HG03439 (cell line): ENCODE measurements around the gene EEFSEC.

Experiments used
- ATAC-seq: cut with Tn5 transposase; IDR thresholded peaks from one replicate; pipeline ENCODE4 v1.9.1; 2021; ENCODE audit warnings: mild to moderate bottlenecking, moderate library complexity; ENCODE audit not compliant: unreplicated experiment

Gene EEFSEC

DNA sequence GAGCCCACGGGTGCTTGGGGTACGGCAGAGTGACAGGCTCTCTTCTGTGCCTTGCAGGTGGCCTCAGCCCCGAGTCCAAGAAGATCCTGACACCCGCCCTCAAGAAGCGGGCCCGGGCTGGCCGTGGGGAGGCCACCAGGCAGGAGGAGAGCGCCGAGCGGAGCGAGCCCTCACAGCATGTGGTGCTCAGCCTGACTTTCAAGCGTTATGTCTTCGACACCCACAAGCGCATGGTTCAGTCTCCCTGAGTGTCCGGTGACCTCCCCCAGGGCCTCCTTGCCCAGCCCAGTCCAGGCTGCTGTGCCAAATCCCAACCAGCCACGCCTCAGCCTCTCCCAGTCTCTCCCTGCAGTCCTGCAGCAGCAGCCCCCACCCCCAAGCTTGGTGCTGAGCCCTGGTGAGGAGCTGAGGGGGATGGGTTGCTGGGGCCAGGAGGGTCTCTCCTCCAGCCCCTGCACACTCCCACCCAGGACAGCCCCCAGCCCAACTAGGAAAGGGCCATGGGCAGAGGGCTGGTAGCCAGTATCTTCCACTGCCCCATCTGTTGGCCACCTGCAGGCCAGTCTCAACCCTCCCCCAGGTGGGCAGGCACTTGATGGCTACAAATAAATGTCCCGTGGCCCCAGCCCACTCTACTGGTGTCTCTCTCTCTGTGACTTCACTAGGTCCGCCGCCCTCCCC is 254.9 kb downstream of the EEFSEC start:
- ATAC-seq = no peak

DNA sequence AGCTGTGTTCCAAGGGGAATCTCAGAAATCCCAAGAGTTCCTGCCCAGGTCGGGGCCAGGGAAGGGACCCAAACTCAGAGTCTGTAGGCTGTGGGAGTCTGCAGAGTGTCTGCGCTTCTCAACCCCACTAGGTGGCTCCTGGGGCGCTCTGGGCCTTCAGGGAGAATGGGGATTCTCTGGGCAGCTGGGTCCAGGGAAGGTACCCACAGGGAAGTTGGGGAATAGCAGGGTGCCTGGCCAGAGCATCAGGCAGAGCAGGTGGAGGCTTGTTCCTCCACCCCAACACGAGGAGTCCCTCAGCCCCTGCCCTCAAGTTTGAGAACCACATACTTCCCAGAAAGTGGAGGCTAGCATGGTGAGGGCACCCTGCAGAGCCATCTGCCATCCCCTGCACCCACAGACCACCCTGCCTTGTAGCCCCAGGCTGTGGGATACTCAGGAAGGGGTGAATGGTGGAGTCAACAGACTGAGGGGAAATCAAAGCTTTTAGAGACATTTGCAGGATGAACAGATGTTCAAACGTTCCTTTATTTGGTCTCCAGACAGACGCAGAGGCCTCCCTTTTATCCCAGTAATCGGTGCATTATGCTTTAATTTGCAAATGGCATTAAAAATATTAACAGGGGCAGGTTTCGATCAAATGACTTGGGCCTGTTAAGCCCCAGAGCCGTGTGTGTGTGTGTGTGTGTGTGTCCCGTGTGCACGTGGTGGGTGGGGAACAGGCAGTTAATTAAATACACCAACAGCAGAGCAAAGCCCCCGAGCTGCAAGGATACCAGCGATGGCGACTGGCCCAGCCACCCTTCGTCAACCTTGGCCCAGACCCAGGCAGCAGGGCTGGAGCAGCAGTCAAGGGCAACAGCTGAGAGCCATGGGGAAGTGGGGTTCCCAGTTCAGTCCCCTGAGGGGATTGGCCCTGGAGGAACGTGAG is 255.7 kb downstream of the EEFSEC start:
- no peak for ATAC-seq

DNA sequence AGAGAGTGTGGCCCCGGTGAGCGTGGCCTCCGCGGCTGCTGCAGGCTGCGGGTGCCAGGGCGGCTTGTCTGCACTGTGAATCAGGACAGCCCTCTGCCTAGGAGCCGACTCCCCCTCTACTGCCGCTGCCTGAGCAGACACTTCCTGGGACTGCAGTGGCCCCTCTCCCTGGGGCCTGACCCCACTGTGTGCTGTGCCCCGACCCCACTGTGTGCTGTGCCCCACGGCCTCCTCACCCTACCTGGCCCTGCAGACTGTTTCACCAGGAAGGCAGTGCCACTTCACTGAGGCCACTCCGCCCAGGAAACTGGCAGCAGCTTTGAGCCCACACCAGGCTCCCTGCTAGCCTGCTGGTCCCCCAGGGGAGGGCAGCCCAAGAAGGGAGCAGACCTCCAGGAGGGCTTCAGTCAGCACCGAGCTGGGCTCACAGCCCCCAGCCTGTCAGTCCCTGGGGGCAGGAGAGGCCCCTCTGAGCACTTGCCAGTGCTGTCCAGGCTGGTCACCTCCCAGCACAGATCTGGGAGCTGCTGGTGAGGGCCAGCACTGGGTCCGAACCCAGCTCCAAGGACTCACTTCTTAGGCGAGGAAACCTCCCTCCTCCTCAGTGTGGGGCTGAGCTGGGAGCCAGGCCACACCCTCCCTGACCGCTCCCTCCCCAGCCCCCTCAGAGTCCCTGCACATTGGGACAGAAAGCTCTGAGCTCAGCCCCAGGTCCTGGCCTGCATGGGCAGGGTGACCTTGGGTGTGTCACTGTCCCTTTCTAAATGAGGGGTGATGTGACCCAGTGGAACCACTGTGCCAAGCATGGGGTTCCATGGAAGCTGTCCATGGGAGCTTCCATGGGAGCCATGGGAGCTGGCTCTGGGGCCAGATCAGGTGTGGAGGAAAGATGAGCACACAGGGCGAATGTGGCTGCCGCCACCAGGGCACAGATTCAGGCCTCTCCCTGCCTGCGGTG is 256.6 kb downstream of the EEFSEC start:
- no peak for ATAC-seq

DNA sequence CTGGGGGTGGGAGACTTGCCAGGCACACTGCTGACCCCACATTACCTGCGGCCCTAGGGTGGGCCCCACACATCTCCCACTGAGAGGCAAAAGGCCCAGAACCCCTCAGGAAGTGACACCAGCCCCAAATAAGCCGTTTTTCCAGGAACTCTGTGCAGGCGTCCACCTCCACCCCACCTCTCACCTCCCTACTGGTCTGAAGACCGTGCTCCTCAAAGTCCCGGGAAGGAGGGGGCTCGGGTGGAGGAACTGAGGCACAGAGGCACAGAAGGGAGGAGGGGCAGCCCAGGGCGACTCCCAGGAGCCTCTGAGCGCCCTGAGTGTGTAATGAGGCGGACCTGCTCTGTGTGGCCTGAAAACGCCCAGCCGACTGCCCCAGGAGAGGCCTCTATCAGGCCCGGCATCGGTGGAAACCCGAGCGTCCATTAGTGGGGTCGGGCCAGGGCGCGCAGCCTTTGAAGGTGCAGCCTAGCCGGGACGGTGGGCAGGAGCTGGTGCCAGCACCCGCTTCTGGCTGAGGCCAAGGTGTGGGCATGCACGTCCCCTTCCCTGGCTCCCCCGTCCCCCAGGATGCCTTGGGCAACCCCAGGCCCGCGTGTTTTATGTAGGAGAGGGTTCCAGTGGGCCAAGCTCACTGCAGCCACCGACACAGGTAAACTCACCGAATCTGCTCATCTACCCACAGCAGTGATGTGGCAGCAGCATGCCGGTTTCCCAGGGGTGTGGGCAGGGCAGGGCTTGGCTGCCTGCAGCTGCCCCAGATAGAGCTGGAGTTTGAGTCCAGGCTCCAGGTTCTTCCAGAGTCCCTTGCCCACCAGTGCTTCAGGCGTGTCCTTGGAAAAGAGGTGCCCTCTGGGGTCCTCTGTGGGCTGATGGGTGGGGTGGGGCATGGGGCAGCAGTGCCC is 257.6 kb downstream of the EEFSEC start:
- ATAC-seq = no peak

DNA sequence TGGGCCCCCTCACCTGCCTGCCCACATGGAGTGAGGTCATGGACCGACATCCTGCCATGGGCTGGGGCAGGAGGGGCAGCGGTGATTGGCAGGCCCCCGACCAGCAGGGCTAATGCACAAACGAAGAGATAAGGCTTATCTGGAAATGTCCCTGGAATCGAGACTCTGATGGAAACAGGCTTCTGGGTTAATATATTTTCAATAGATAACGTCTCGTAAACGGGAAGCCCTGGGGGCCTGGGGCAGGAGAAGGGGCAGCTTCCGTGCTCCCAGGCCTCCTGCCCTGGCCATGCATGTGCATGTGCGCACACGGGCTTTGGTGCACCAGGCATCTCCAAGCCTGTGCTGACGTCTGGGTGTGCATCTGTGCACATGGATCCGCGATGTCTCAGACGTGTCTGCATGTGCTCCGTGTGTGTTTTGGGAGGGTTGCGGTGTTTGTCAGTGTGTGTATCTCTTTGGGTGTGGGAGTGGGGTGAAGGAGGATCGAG is 258.3 kb downstream of the EEFSEC start:
- no peak for ATAC-seq

DNA sequence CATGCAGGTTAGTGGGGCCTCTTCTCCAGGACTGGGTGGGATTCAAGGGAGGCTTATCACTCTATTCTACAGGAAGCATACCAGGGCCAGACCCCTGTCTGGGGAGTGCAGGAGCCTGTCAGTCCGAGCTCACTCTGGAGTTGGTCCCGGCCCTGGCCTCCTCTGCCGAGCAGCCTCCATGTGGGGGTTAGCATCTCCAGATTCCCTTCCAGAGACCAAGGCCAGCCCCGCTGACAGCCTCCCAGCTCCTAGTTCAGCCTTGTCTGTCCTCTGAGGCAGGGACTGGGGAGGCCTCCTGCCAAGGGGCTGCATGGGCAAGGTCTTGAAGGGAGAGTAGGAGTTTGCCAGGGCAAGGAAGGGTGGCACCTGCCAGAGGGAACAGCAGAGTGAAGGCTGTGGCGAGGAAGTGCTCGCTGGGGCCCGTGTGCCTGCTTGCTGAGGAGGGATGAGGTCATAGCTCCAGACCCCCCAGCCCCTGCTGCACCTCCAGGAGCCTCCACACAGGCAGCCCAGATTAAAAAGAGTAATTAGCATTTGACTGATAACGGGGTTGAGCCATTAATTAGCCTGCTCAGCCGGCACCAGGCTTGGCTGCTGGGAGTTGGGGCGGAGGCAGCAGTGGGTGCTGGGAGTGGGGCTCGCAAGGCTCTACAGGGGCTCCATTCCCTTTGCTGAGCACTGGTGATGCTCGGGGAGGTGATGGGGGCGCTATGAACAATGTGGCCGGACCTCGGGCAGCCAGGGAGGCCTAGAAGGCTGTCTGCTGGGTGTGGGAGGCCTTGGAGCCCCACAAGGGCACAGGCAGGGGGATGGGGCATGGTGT is 259.1 kb downstream of the EEFSEC start:
- ATAC-seq = no peak

DNA sequence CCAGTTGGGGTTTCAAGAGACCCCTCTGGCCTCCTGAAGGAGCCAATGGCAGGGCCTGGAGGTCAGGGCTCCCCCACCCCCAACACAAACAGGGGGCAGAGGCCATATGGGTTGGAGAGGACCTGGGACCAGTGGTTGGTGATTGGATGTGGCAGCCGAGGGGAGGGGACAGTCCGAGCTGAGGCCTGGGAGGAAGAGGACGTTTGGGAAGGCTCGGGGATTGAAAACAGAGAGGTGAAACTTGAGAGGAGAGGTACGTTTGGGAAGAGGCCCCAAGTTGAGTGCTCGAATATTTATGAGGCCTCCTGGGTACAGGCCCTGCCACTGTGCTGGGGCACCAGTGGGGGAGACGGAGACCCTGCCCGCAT is 259.7 kb downstream of the EEFSEC start:
- no peak for ATAC-seq

DNA sequence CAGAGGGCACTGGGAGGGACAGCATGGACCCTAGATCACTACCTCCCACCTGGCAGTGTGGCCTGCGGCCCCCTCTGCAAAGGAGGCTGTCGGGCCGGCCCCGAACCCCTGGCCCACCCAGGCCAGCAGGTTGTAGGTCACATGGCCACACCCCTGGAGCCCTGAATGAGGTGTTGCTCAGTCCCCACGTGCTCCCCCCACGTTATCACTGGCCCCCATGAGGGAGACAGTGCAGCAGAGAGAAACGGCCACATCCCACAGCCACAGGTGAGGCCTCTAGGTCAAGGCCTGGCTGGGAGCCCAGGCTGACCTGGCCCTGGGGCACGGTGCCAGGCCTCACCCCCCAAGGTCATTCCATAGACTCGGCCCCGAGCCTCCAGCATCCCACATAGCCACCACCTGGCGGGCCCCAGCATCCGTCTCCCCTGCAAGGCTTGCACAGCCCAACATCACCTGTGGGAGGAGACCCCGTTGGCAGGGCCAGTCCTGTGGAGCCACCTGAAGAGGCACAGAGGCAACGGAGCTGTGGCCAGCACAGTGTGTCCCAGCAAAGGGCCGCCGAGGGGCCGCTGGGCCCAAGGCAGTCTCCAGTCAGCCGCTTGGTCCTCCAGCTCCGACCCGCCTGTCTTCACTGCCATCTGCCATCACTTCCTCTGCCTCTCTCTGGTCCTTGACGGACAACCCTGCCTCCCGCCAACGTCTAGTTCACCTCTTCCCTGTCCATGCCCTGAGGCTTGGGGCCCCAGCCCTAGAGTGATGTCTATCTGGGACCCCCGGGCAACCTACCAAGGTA is 260.3 kb downstream of the EEFSEC start:
- no peak for ATAC-seq

DNA sequence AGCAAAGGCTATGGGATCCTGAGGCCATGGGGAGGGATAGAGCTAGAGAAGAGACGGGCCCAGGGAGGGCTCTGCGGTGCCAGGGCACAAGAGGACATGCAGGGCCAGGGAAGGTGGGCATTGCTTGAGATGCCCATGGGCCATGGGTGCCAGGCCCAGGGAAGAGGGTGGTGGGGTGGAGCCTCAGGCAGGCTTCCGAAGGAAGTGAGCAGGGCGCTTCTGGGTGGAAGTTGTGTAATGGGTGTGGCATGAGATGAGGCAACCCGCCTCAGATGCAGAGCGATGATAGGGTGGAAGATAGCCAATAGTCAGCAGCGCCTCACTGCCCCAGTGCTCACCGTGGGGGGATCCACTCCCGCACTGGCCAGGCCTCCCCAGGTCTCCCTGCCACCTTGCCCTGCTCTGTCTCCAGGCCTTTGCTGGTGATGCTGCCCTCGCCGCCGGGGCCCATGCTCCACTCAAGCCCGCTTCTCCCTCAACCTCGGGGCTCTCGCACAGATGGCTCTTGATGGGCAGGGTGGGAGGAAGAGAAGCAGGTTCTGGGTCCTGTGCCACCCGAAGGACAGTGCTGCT is 262.0 kb downstream of the EEFSEC start:
- ATAC-seq = no peak

DNA sequence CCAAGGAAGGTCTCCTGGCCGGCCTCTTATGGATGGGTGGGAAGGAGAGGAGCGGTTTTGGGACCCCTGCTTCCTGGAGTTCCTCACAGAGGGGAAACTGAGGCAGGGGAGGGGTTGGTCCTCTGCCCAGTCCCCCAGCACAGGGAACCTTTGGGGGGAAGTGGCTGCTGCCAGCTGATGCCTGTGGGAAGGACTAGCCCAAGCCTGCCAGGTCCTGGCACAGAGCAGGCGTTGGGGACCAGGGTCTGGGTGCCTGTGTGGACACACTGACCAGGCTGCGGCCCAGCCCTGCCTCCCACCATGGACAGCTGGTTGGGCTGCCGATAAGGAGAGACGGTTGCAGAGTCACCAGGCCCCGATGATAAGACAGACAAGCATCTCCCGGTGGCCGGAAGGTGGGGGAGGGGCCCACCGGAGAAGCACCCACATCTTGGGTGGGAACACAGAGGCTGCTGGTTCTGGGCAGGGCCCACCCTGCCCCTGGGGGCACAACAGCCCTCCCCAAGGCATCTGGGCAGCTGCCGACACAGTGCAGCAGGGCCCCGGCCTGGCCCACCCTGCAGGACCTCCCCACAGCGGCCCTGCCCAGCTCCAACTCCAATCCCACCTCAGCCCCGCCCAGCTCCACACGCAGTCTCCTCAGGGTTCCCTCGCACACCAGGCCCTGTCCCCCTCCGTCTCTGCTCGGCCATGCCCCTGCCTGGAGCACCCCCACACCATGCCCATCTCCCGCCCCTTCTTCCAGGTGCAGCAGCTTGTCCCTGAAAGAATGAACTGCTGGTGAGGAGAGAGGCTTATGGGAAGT is 262.7 kb downstream of the EEFSEC start:
- no peak for ATAC-seq

DNA sequence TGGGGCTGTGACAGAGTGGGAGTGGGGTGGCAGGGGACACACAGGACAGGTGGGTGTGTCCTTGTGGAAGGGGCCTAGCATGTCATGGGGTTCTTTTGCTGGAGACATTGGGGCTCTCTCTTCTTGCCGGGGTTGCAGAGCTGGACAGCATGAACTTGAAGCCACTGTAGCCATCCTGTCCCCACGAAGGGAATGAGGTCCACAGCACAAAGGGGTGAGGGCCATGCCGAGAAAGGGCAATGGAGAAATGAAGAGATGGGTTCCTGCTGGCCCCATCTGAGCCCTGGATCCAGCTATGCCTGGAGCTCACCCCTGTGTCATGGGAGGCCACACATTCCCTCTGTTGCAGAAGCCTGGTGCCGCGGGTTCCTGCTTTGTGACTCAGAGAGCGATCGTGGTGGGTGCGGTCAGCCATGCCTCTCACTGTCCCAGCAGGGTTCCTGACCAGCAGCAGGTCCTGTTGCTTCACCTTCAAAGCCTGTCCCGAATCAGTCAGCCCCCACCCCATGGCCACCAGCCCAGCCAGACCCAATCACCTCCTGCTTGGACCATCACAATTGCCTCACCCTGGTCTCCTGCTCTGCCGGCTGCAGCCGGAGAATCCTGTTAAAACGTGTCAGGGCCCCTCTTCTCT is 263.4 kb downstream of the EEFSEC start:
- no peak for ATAC-seq

DNA sequence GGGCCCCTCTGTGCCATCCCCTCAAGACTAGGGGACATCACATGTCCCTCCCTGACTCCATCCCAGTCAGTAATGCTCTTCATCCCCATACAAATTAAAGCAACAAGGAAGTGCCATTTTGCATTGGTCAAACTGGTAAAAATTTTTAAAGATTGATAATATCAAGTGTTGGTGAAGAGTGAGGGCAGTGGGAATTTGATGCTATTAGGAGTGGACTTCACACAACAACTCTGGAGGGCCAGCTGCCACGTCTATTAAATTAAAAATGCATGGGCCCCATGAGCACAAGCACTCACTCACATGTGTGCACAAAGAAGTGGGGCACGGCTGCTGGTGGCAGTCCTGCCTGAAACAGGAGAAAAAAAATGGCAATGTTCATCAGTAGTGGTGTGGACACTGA is 265.6 kb downstream of the EEFSEC start:
- ATAC-seq = no peak

DNA sequence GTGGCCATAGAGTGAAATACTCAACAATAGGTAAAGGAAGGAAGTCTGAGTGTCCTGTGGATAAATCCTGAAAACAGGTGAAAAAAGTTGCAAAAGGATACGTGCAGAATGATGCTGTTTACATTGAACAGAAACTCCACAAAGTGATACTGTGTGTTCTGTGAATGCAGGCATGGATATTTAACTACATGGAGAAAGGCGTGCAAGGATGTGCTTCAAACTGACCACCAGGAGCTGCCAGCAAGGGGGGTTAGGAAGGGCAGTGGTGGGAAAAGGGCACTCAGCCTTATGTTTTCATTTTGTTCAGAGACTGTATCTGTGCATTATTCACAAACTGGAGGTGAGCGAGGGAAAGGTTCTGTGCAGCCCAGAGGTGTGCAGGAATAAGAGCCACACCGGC is 266.0 kb downstream of the EEFSEC start:
- ATAC-seq = no peak

DNA sequence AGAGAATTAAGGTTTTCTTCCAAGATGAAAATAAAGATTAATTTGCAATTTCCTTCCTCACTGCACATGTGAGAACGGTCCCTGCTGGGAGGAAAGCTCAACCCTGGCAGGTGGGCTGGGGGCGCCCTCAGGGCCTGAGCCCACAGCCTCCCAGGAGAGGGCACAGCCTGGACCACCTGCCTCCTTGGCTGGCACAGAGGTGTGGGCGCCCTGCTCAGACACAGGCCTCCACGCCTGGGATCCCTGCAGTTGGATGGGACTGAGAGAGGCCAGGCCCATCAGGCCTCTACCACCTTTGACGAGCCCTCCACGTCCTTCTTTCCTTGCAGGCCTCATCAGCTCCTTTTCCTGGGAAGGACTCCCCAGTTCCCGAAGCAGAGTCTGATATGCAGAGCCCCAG is 267.0 kb downstream of the EEFSEC start:
- no peak for ATAC-seq

DNA sequence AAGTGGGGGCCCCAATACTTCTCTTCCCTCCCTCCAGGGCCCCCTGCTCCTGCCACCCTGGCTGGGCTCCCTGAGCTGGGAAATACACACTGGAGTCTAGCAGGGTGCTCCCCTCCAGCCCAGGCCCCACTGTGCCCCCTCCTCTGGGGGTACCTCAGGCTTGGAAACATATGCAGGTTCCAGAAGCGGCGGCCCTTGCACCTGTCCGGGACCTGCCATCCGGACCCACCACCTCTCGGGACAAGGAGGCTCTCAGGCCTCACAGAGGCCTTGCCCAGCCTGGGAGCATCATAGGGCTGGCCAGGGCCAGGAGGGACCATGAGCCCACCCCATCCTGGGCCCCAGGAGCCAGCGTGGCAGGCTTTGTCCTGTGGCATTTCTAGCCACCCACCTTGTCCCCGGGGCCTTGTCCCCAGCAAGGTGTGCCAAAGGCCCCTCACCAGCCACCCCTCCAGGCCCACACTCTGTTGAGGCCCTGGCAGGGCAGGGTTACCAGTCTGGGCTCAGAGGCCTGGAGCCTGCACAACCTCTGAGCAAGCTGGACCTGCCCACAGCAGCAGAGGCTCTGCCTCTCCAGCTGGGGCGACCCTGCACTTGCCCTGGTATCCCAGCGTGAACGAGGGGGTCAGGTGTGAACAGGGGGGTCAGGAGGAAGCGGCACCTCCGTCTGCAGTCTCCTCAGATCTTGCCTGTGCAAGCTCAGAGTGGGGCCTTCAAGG is 267.6 kb downstream of the EEFSEC start:
- ATAC-seq = no peak

DNA sequence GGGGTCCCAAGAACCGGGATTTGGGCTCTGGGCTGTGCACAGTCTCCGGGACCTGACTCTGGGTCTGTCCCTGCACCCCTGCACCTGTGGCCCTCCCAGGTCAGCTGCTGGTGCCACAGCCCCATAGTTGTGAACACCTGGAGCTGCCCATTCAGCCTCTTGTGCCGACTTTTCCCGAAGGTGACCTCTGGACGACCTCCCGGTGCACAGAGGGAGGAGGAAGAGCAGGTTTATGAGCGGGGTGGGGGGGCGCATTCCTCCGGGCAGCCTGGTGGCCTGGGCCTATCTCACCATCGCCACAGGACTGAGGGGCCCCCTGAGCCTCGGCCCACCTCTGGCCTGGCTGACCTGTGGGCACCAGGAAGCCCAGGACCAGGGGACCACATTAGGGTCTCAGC is 268.2 kb downstream of the EEFSEC start:
- no peak for ATAC-seq
